Activated CD4-positive, alpha-beta T cell treated with anti-CD3 and anti-CD28 coated beads for 36 hours (primary cell): ENCODE results near the gene S100G. TPM values are rescaled to one million over a fixed set of nuclear protein-coding genes. Genes with fewer than 3 reads are reported as not detected.
"Not testable (repeated sequence)": the region's sequence is repeated elsewhere in the genome, so short reads cannot be mapped to it uniquely, and the experiment has no call there.

ENCODE experiments used
- ATAC-seq: fragments of 200-7000 bp; cut with Tn5 transposase; one replicate; pipeline ENCODE4 v1.10.0; 2021; ENCODE audit warnings: mild to moderate bottlenecking, moderate library complexity
- CTCF ChIA-PET: fragments of 350-600 bp; sonication (Branson Sonifier 250); formaldehyde crosslinking; loops from one replicate; lab custom pipeline; 2021; ENCODE audit warnings: antibody characterized with exemption; lab: Charles Lee
- POLR2A ChIA-PET: fragments of 350-600 bp; sonication (Branson Sonifier 250); formaldehyde crosslinking; loops from one replicate; lab custom pipeline; 2021; ENCODE audit warnings: antibody characterized with exemption, inconsistent platforms; lab: Charles Lee
- DNase-seq: peaks from one replicate; pipeline ENCODE4 v3.0.0-alpha.2; 2020
- H3K27ac Mint-ChIP-seq: one replicate; pipeline ENCODE4 v1.8.0; 2021; ENCODE audit warnings: mixed read lengths
- H3K27me3 Mint-ChIP-seq: one replicate; pipeline ENCODE4 v1.8.0; 2021; ENCODE audit warnings: mixed read lengths
- H3K36me3 Mint-ChIP-seq: one replicate; pipeline ENCODE4 v1.8.0; 2021; ENCODE audit warnings: low read depth, mixed read lengths
- H3K4me1 Mint-ChIP-seq: one replicate; pipeline ENCODE4 v1.8.0; 2021; ENCODE audit warnings: mixed read lengths
- H3K4me3 Mint-ChIP-seq: one replicate; pipeline ENCODE4 v1.8.0; 2021; ENCODE audit warnings: mild to moderate bottlenecking, moderate library complexity, mixed read lengths
- H3K9me3 Mint-ChIP-seq: one replicate; pipeline ENCODE4 v1.8.0; 2021; ENCODE audit warnings: low read depth, mixed read lengths
- intact Hi-C, 2 experiments: fragments of 100-400 bp; cut with DNase I in 1 of 2; cut with micrococcal nuclease in 1 of 2; formaldehyde crosslinking; loops; one replicate each; pipeline versions ENCODE4 v1.14.2 to v1.15.1; 2022 to 2024; cut with DNase I, micrococcal nuclease
- total RNA-seq, 2 experiments: library from RNA; stranded (reverse); gene quantifications; one replicate each; pipeline ENCODE4 v1.2.3, GENCODE V29; 2021

Gene S100G, protein sequence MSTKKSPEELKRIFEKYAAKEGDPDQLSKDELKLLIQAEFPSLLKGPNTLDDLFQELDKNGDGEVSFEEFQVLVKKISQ
- not detected for total RNA-seq

DNA sequence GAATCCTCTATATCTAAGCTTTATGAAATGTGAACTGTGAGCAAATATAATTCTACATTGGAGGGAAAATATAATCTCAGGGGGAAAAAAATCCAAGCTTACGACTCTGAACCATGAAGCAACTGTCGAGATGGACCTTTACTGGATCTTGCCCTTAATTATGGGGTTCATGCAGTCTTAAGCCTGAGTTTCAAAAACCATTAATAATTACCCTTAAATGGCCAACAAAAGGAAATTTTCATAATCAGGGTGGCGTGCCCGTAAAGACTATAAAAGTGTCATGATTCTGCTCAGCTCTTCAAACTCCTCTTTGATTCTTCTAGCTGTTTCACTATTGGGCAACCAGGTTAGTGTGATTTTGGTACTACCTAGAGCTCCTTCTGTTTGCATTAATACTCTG, at the start of gene S100G:
S100G (plus strand) TSS at position 301 of the 400 bp plus-strand sequence. CDS start 849 bp downstream, outside the sequence.
- POLR2A ChIA-PET, result no interaction called here
- H3K4me3 Mint-ChIP-seq, result no peak within 1 kb of the TSS
- no peaks in the 10 kb centered on the region for H3K36me3 Mint-ChIP-seq
- H3K4me1 Mint-ChIP-seq, result no peaks in the 10 kb centered on the region
- intact Hi-C loops, result no loop called here
- no peaks in the 10 kb centered on the region for H3K9me3 Mint-ChIP-seq
- no peaks in the 10 kb centered on the region for H3K27me3 Mint-ChIP-seq
- CTCF ChIA-PET, result no interaction called here
- H3K27ac Mint-ChIP-seq, result no peak within 1 kb of the TSS
- ATAC-seq, result no peak
- DNase-seq, result no peak

DNA sequence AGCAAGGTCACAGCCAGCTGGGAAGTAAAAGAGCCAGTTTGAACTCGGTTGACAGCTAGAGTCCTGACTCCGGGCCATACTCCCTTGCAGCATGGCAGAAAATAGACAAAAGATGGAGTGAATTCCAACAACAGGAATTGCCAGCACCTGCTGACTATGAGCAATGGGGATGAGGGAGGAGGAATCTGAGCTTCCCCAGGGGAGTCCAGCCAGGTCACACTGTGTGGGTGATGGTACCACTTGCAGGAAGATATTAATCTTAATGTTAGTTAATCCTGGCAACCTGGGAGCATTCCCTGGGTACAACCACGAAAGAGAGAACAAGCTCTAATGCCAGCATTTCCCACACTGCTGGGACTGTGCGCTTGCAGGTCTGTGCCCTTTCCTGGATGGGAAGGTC, 48.1 kb upstream of the S100G start:
- CTCF ChIA-PET, result interaction anchor here (0.6 kb wide), 1 partner anchor 73 kb away, joined by 4 read pairs; no protein-coding TSS in a partner anchor
- no peak for ATAC-seq

DNA sequence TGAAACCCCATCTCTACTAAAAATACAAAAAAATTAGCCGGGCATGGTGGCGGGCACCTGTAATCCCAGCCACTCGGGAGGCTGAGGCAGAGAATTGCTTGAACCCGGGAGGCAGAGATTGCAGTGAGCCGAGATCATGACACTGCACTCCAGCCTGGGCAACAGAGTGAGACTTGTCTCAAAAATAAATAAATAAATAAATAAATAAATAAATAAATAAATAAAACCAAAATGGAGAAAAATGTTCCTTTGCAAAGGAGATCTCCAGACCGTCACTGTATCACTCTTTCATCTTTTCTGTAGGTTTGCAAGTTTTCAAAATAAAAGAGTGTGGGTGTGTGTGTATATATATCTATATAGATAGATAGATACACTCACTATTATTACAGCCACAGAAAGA, 46.7 kb upstream of the S100G start:
- H3K27ac Mint-ChIP-seq, CTCF ChIA-PET, ATAC-seq, H3K9me3 Mint-ChIP-seq, DNase-seq, H3K36me3 Mint-ChIP-seq, POLR2A ChIA-PET, H3K4me3 Mint-ChIP-seq, H3K27me3 Mint-ChIP-seq: not testable (repeated sequence)
- peaks cover 22% of the 10 kb centered on the region for H3K4me1 Mint-ChIP-seq
- intact Hi-C loops, result loop anchor here in 1 of 2 experiments (10.0 kb wide), 2 partner anchors 78 to 158 kb away; no protein-coding TSS in a partner anchor

More for the DNA sequence above, 48.1 kb upstream of the S100G start:
- Mint-ChIP-seq H3K27ac (no peak overlapping the region), H3K27me3 (no peaks in the 10 kb centered on the region), H3K9me3 (no peaks in the 10 kb centered on the region), H3K36me3 (no peaks in the 10 kb centered on the region), H3K4me1 (peaks cover 18% of the 10 kb centered on the region), H3K4me3 (no peak overlapping the region)
- POLR2A ChIA-PET, result no interaction called here
- intact Hi-C loops, result loop anchor here in 1 of 2 experiments (10.0 kb wide), 2 partner anchors 77 to 157 kb away; no protein-coding TSS in a partner anchor
- DNase-seq, result no peak

DNA sequence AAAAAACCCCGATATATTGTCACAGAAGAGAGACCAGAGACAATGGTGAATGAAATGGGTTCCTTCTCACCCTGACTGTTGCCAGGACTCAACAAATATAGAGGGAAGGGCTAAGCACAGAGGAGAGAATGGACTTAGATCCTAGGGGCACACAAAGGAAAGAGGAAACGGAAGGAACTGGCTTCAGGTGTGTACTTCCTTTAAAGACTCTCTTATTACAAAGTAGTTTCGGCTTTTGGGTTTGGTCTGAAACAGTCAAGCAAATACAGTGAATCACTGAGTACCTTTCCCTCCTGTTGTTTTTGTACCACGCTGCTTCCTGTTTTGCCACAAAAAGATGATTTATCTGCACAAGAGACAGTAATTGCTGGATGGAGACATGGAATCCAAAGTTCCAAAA, 46.1 kb upstream of the S100G start:
- ATAC-seq, result peak; percentile 88
- ChIA-PET CTCF (no interaction called here), POLR2A (no interaction called here)
- intact Hi-C loops, result loop anchor here (1.0 to 10.0 kb wide), 3 partner anchors 79 to 159 kb away; no protein-coding TSS in a partner anchor
- H3K27ac Mint-ChIP-seq, result peak overlapping the region; percentile 76
- H3K36me3 Mint-ChIP-seq, result no peaks in the 10 kb centered on the region
- H3K4me1 Mint-ChIP-seq, result peaks cover 22% of the 10 kb centered on the region
- no peaks in the 10 kb centered on the region for H3K27me3 Mint-ChIP-seq
- no peaks in the 10 kb centered on the region for H3K9me3 Mint-ChIP-seq
- no peak for DNase-seq
- peak overlapping the region; percentile 2 for H3K4me3 Mint-ChIP-seq

DNA sequence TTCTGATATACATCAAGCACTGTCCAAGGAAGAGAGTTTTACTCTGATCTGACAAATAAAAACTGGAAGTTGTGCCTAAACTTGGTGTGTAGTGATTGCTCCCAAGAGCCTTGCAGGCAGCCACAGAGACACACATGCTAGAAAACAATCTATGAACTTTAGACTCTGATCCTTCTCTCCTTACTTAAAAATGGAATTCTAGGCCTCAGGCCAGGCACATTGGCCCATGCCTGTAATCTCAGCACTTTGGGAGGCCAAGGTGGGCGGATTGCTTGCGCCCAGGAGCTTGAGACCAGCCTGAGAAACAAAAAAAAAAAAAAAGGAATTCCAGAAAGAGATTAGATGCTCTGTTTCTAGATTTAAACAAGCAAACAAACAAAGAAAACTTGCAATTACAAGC, 45.6 kb upstream of the S100G start:
- Mint-ChIP-seq H3K4me1 (peaks cover 22% of the 10 kb centered on the region), H3K36me3 (no peaks in the 10 kb centered on the region), H3K4me3 (no peak overlapping the region), H3K27ac (peak overlapping the region; percentile 76), H3K27me3 (no peaks in the 10 kb centered on the region), H3K9me3 (no peaks in the 10 kb centered on the region)
- DNase-seq (no peak), ATAC-seq (peak; percentile 21)
- intact Hi-C loops, result loop anchor here (1.0 to 10.0 kb wide), 3 partner anchors 80 to 160 kb away; no protein-coding TSS in a partner anchor
- POLR2A ChIA-PET, result no interaction called here
- CTCF ChIA-PET, result no interaction called here

DNA sequence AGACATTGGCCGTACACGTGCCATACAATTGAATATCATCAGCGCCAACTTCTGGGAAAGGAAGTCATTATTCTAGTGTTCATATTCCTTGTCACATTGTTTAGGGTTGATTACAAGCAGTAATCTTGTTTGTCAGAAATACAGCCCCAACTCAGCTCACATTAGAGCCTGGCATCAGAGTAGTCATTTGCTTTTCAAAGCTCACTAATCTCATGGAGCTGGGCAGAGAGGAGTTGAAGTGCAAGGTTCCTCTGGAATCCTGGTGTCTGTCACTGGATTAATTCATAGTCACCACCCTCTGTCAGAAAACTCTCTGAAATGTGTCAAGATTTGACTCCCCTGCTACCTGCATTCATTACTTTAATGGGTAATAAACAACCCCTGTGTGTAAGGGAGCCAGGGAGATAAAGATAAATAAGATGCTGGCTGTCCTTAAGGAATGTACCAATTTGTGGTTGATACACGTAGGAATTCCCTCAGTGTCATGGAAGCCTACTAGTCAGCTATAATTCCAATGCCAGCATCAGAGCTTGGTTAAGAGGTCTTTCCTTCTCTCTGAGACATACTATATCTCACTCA, 43.7 kb upstream of the S100G start:
- H3K27ac Mint-ChIP-seq, result no peak overlapping the region
- H3K9me3 Mint-ChIP-seq, result no peaks in the 10 kb centered on the region
- ChIA-PET POLR2A (no interaction called here), CTCF (no interaction called here)
- no peaks in the 10 kb centered on the region for H3K27me3 Mint-ChIP-seq
- DNase-seq (no peak), ATAC-seq (no peak)
- H3K36me3 Mint-ChIP-seq, result no peaks in the 10 kb centered on the region
- H3K4me1 Mint-ChIP-seq, result peaks cover 25% of the 10 kb centered on the region
- intact Hi-C loops, result loop anchor here in 1 of 2 experiments (10.0 kb wide), 2 partner anchors 81 to 161 kb away; no protein-coding TSS in a partner anchor
- H3K4me3 Mint-ChIP-seq, result no peak overlapping the region

DNA sequence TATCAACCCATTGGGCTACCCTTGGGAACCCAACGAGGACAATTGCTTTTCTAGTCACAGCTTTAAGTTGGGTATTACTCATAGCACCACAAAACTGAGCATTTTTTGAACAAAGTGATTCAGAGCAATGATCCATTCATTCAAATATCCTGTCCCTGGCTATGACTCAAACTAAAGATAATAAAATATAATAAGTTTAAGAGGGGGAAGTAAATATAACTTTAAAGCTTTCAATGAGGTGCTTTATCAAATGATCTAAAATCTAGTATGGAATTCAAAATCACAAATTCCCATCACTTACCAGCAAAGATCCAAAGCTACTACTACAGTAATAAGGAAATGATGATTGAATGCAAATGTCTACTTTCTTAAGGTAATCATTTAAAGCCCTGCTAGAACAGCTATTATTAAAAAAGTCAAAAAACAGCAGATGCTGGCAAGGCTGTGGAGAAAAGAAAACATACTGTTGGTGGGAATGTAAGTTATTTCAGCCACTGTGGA, 39.8 kb upstream of the S100G start:
- ChIA-PET CTCF (no interaction called here), POLR2A (no interaction called here)
- peaks cover 3% of the 10 kb centered on the region for H3K36me3 Mint-ChIP-seq
- DNase-seq, result no peak
- intact Hi-C loops, result no loop called here
- H3K4me1 Mint-ChIP-seq, result peaks cover 8% of the 10 kb centered on the region
- H3K9me3 Mint-ChIP-seq, result no peaks in the 10 kb centered on the region
- H3K27me3 Mint-ChIP-seq, result no peaks in the 10 kb centered on the region
- H3K4me3 Mint-ChIP-seq, result no peak overlapping the region
- H3K27ac Mint-ChIP-seq, result no peak overlapping the region
- peak; percentile 23 for ATAC-seq

DNA sequence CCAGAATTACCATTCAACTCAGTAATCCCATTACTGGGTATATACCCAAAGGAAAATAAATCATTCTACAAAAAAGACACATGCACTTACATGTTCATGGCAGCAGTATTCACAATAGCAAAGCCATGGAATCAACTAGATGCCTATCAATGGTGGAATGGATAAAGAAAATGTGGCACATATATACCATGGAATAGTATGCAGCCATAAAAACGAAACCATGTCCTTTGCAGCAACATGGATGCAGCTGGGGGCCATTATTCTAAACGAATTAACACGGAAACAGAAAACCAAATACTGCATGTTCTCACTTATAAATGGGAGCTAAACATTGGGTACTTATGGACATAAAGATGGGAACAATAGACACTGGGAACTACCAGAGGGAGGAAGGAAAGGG, 39.3 kb upstream of the S100G start:
- intact Hi-C loops, CTCF ChIA-PET: not testable (repeated sequence)

DNA sequence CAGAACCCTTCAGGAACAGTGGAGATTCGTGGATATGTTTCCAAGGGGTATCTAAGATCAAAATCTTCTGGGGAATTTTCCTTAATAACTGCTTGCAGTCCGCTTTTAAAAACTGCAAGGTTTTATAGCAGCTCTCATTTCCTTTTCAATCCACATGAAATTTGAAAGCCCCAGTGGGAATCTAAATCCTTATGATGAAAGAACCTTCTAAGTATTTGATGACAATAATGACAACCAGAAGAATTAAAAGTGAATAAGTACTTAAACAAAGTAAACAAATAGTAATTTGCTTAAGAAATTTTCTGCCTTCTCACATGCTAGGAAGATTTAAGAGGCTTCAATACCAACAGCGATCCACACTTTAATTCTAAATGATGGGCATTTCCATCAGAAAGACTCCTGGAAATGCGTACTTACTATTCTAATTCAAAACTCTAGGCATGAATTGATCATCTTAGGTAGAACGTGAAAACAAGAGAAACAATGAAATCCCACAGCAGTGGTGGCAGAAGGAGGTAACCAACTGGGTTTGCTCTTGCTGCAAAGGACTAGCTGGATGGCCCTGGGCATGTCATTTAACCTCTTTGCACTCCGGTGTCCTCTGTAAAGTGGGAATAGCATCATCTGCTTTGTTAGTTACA, 37.6 kb upstream of the S100G start:
- peaks cover 3% of the 10 kb centered on the region for H3K4me1 Mint-ChIP-seq
- no peaks in the 10 kb centered on the region for H3K9me3 Mint-ChIP-seq
- no peak overlapping the region for H3K4me3 Mint-ChIP-seq
- intact Hi-C loops, result no loop called here
- no peak overlapping the region for H3K27ac Mint-ChIP-seq
- ChIA-PET CTCF (no interaction called here), POLR2A (no interaction called here)
- DNase-seq, result no peak
- ATAC-seq, result no peak
- no peaks in the 10 kb centered on the region for H3K27me3 Mint-ChIP-seq
- H3K36me3 Mint-ChIP-seq, result peaks cover 3% of the 10 kb centered on the region

More for the DNA sequence above, 39.3 kb upstream of the S100G start:
- DNase-seq, H3K27ac Mint-ChIP-seq, H3K4me3 Mint-ChIP-seq, H3K9me3 Mint-ChIP-seq, POLR2A ChIA-PET, H3K27me3 Mint-ChIP-seq, H3K36me3 Mint-ChIP-seq, H3K4me1 Mint-ChIP-seq, ATAC-seq: not testable (repeated sequence)

DNA sequence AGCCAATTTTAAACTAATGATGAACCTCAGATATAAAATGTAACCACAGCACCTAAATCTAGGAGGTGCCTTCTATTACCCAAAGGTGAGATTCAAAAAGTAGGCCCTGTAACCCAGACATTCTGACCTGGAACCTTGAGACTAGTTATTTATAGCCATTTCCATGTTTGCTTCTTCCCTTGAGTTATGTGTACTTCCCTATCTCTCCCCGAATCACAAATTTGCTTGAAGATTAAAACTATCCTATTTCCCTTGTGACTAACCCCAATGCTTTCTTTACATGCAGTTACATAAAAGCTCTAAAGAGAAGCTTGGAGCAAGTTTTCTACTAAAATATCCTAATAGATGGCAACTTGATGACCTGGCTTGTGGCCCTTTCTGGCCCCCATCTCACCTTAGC, 32.6 kb upstream of the S100G start:
- Mint-ChIP-seq H3K9me3 (peaks cover 3% of the 10 kb centered on the region), H3K36me3 (peaks cover 7% of the 10 kb centered on the region), H3K27me3 (no peaks in the 10 kb centered on the region), H3K4me1 (no peaks in the 10 kb centered on the region), H3K4me3 (no peak overlapping the region), H3K27ac (no peak overlapping the region)
- POLR2A ChIA-PET, result no interaction called here
- no peak for ATAC-seq
- intact Hi-C loops, result no loop called here
- no peak for DNase-seq
- CTCF ChIA-PET, result no interaction called here

DNA sequence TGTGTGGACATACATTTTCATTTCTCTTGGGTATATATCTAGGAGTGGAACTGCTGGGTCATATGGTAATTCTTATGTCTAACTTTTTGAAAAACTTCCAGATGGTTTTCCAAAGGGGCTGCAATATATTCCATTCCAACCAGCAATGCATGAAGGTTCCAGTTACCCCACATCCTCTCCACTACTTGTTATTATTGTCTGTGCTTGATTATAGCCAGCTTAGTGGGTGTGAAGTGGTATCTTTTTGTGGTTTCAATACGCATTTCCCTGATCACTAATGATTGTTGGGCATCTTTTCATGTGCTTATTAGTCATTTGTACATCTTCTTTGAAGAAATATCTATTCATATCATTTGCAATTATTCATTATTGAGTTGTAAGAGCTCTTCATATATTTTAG, 31.5 kb upstream of the S100G start:
- H3K4me1 Mint-ChIP-seq, result no peaks in the 10 kb centered on the region
- ChIA-PET POLR2A (no interaction called here), CTCF (no interaction called here)
- DNase-seq, result no peak
- H3K27ac Mint-ChIP-seq, result no peak overlapping the region
- intact Hi-C loops, result no loop called here
- no peaks in the 10 kb centered on the region for H3K27me3 Mint-ChIP-seq
- peaks cover 4% of the 10 kb centered on the region for H3K36me3 Mint-ChIP-seq
- H3K4me3 Mint-ChIP-seq, result no peak overlapping the region
- ATAC-seq, result no peak
- H3K9me3 Mint-ChIP-seq, result peaks cover 3% of the 10 kb centered on the region

DNA sequence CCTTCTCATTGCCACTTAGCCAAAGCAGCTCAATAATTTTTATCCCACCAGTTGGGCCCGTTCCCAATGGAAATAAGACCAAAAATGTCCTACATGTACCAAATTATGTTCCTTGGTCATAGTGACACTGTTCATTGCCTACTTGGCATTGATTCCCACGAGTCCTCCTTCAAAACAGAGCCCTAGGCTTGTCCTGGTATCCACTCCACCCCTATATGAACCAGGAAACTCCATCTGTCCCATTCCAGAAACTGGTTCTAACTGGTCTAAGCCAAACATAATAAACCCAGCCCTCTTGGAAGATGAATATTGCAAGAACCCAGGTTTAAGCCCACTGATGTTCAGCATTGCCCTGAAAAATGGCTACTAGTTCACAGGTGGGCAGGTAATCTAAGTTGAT, 30.9 kb upstream of the S100G start:
- no peak for DNase-seq
- no peak overlapping the region for H3K4me3 Mint-ChIP-seq
- H3K4me1 Mint-ChIP-seq, result no peaks in the 10 kb centered on the region
- H3K9me3 Mint-ChIP-seq, result peaks cover 3% of the 10 kb centered on the region
- POLR2A ChIA-PET, result no interaction called here
- no peak overlapping the region for H3K27ac Mint-ChIP-seq
- CTCF ChIA-PET, result interaction anchor here (0.6 to 0.7 kb wide), 2 partner anchors 12 to 22 kb away, joined by 3 read pairs; no protein-coding TSS in a partner anchor
- ATAC-seq, result no peak
- peaks cover 4% of the 10 kb centered on the region for H3K36me3 Mint-ChIP-seq
- intact Hi-C loops, result no loop called here
- H3K27me3 Mint-ChIP-seq, result no peaks in the 10 kb centered on the region
